HG03159 (cell line): ENCODE data around the gene USP24.
"Not testable (repeated sequence)": the region's sequence is repeated elsewhere in the genome, so short reads cannot be mapped to it uniquely, and the experiment has no call there.

ENCODE experiments used
- ATAC-seq: cut with Tn5 transposase; IDR thresholded peaks from one replicate; pipeline ENCODE4 v1.9.1; 2021; ENCODE audit warnings: mild to moderate bottlenecking, moderate library complexity; ENCODE audit not compliant: unreplicated experiment

USP24 gene

DNA sequence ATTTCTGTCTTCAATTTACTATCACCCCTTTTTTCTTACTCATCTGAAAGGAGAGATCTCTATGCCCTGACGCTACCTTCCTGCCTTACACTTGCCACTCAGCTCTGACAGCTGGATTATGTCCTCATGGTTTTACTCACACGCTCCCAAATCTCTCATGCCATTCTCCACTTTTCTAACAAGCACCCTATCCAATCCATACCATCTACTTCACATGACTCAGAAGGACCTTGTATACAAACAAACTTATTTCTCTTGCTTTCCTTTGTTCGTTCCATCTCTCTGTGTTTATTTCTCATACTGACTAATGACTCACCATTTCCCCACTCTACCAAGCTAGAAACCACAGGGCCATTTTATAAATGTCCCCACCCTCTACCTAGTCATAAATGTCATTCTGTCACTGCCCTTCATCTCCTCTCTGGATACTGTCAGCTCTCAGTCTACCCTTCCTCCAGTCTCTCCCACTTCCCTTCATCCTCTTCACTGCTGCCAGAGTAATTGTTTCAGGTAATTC, 87.3 kb downstream of the USP24 start:
- peak; percentile 73 for ATAC-seq

- ATAC-seq: no peak
Observed at GRCh38 chr1:55124470-55124869, 90.7 kb downstream of the USP24 start.

DNA sequence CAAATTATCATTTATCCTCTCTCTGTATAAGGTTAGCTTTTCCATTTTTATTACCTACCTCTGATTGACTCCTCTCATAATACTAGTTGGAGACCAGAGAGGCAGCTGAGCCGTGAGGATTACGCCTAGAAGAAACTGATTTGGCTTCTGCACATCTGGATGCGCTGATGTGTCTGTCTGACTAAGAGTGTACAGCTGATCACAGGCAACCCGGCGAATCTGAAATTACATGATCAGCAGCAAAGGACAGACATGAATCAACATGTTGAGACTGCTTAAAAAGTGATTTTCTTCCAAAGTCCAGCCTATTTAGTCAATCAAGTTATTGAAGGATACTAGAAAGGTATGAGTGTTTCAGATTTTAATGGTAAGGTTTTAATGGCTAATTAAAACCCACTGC, 94.6 kb downstream of the USP24 start:
- ATAC-seq: no peak

GRCh38 chr1:55118651-55119329, 96.4 kb downstream of the USP24 start:
- no peak for ATAC-seq

GRCh38 chr1:55117941-55118340, 97.2 kb downstream of the USP24 start:
- ATAC-seq: no peak

- ATAC-seq: not testable (repeated sequence)
Observed at GRCh38 chr1:55109005-55109404, 106.2 kb downstream of the USP24 start.

DNA sequence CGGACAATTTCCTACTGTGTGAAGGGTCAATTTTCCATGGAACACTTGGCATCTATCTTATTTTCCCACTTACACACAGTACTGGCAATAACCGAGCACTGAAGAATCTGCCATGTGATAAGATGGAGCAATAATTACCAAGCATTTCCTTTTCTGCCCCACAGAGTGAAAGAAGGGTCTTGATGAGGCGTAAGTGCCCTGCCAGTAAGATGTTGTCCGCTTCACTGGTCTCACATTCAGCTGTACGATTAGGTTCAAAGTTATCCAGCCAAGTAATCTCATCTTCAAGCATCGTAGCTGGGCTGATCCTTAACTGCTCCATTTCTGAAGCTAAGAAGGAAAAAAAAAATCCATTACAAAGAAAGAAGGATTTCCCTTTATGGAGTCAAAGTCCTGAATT, 108.1 kb downstream of the USP24 start:
- no peak for ATAC-seq

DNA sequence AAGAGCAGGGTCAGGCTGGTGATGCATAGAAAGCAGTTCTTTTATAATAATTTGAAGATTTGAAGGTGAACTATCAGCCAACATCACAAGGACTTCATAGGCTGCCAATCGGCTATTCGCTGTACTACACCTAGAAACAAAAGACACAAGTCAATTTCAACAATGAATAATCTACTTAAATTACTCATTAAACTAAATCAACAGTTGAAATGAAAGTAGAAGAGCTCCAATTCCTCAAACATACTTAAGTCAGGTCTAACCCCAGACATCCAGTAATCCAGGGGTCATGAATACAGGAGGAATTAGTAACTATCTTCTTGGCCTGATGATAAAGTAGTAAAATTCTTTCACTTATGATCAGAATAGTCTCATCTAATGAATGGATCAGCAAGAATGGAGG, 111.3 kb downstream of the USP24 start:
- no peak for ATAC-seq

DNA sequence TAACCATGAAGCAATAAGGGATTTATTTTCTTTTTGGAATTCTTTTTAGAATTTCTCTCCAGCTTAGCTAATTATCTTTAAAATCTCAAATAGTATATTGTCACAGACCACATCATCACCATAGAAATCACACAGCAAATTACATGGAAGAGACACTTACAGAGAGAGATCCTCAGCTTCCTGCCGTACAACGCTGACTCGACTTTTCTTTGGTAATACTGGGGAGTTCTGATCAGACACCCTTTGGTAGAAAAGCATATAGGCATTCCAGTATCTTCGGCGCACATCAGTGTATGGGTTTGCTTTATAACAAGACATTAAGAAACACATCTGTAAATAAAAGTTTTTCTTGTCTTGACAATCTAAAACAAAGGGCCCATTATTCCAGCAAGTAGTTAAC, 120.1 kb downstream of the USP24 start:
- no peak for ATAC-seq

GRCh38 chr1:55092475-55092874, 122.7 kb downstream of the USP24 start:
- no peak for ATAC-seq

GRCh38 chr1:55089683-55090082, 125.5 kb downstream of the USP24 start:
- ATAC-seq: no peak

DNA sequence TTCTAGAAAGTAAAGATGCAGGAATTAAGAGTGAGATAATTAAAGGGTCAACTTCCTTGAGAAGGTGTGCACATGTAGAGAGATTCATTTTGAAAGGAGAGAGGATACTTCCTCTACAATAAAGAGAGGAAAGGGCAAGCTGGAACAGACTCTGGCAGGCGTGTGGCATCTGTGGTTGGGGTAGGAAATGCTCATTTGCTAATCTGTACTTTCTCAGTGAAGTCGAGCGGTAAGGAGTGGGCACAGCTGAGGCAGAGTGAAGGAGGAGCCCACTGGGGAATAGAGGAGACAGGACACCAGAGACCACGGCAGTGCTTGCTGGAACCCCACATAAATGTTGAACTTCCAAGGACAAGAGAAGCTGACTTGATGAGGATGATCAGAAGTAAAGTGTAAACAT, 126.8 kb downstream of the USP24 start:
- ATAC-seq: no peak

DNA sequence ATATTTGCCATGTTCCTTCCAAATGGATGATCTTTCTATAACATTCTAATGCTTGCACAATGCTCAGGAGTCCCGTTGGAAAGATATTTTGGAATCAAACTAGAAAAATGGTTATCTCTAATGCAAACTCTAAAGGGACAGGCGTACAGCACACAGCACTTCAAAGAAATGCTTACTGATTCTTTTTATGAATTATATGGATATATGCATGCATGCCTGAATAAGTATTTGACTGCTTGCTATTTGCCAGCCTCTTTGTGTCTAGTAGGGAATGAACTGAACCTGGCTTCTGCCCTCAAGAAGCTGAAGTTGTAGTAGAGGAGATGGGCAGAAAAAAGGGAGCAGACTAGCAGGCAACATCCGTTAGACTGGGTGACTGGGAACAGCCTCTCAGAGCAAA, 127.7 kb downstream of the USP24 start:
- no peak for ATAC-seq

DNA sequence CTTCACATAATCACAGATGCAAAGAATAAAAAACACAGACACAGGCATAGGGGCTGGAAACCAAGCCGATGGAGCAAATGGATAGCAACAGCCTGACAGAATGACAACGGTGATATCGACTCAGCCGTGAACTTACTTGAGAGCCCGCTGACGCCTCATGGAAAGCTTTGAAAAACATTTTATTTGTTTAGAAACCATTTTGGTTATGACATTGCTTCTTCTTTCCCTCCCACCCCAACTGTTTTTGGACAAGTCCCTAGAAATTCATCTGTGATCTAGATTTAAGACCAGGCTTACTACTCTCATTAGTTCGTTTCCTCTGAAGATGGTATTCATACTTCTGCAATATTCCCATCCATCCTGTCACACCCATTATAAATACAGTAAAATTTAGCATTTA, 130.9 kb downstream of the USP24 start:
- no peak for ATAC-seq

DNA sequence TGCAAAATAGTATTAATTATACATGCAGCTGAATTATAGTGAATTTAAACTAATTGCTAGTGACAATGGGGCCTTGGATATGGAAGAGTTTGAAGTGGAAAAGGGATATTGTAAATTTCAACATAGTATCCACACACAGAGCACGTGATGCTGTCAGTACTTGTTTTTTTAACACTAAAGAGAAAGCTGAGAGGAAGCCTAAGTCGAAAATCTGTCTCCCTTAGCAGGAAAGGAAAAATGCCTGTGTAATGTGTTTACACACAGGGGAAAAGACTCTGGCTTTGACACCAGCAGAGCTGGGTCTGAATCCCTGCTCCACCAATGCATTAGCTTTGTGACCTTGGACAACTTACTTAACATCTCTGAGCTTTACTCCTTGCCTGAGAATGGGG, 133.3 kb downstream of the USP24 start:
- no peak for ATAC-seq

GRCh38 chr1:55081188-55081904, 133.8 kb downstream of the USP24 start:
- no peak for ATAC-seq

- ATAC-seq: no peak
Observed at GRCh38 chr1:55079651-55080050, 135.5 kb downstream of the USP24 start.

GRCh38 chr1:55078470-55078869, 136.7 kb downstream of the USP24 start:
- no peak for ATAC-seq

DNA sequence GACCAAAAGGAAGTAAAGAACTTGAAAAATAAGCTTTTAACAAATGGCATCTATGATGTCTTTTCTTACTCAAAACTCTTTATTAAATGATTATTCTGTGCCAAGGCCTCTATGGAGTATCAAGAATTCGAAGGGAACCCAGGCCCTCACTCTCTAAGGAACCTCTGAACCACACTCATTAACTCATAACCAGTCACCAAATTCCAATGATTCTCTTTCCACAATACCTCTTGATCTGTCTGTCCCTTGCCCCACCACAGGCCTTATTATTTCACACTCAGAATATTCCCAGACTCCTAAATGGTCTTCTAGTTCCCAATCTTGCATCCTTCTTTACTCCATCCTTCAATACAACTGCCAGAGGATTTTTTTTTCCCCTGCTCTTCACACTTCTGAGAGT, 138.8 kb downstream of the USP24 start:
- ATAC-seq: no peak

DNA sequence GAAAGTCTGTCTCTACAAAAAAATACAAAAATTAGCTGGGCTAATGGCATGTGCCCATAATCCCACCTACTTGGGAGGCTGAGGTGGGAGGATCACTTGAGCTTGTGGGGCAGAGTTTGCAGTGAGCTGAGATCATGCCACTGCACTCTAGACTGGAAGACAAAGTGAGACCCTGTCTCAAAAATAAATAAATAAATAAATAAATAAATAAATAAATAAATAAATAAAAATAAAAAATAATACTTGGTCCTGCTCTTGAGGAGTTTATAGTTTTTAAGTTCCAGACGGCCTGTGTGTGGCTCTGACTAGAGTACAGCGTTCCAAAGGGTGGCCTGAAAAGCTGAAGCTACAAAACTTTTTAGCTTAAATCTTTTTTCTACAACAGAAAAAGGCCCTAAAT, 140.7 kb downstream of the USP24 start:
- ATAC-seq: no peak

GRCh38 chr1:55073187-55073916, 141.8 kb downstream of the USP24 start:
- peak; percentile 66 for ATAC-seq

DNA sequence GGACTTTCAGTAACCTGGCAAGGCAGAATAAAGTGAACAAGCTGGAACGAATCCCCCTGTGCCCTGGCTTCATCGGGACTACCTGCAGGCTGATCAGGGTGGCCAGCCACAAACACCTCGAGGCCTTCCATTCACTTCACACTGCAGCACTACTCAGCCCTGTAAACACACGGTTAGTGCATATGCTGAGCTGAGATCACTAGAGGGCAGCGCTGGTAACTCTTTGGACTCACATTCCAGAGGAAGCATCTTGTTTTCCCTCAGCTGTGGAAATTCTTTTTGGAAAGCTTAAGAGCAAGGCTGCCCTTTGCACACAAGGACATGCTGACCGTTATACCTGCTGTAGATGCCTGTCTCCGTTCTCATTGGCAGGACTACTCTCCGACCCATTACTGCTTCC, 143.7 kb downstream of the USP24 start:
- ATAC-seq: no peak
